Thymus (tissue), 11 donors: Measurements from ENCODE around the gene CHST13. TPM values are rescaled to one million over a fixed set of nuclear protein-coding genes. Genes with fewer than 3 reads are reported as not detected.
"Not testable (repeated sequence)": the region's sequence is repeated elsewhere in the genome, so short reads cannot be mapped to it uniquely, and the experiment has no call there.

Experiments used
- DNase-seq, 9 donors: peaks; one replicate each; pipeline ENCODE4 v3.0.0-alpha.2; 2013; ENCODE audit warnings: low spot score in 9 of 9, low read depth in 6 of 9, missing footprints in 1 of 9
- H3K27ac ChIP-seq, 2 donors: one replicate each; pipeline ENCODE4 v1.5.1; 2013; ENCODE audit warnings: control low read depth in 1 of 2, low read depth in 1 of 2, low read length in 1 of 2, mild to moderate bottlenecking in 1 of 2, moderate library complexity in 1 of 2
- H3K27me3 ChIP-seq, 2 donors: one replicate each; pipeline ENCODE4 v1.5.1; 2013; ENCODE audit warnings: low read length in 1 of 2; ENCODE audit not compliant: control insufficient read depth in 2 of 2, insufficient read depth in 1 of 2
- H3K36me3 ChIP-seq, 2 donors: one replicate each; pipeline ENCODE4 v1.5.1; 2013; ENCODE audit warnings: low read length in 1 of 2, mild to moderate bottlenecking in 1 of 2, moderate library complexity in 1 of 2; ENCODE audit not compliant: control insufficient read depth in 2 of 2, insufficient read depth in 2 of 2
- H3K4me1 ChIP-seq, 2 donors: one replicate each; pipeline ENCODE4 v1.5.1; 2013; ENCODE audit warnings: low read length in 2 of 2; ENCODE audit not compliant: control insufficient read depth in 2 of 2, insufficient read depth in 2 of 2
- H3K4me3 ChIP-seq, 2 donors: one replicate each; pipeline ENCODE4 v1.5.1; 2013; ENCODE audit warnings: low read length in 2 of 2, control low read depth in 1 of 2, mild to moderate bottlenecking in 1 of 2
- H3K9me3 ChIP-seq, 2 donors: one replicate each; pipeline ENCODE4 v1.5.1; 2013; ENCODE audit warnings: low read length in 1 of 2, mild to moderate bottlenecking in 1 of 2; ENCODE audit not compliant: control insufficient read depth in 2 of 2, insufficient read depth in 1 of 2
- WGBS: extraction: QIAGEN DNeasy Blood & Tissue Kit; methylation state at CpG from one replicate; pipeline ENCODE4 v1.1.7; 2013; 5-methylcytosine and 5-hydroxymethylcytosine counted together
- polyA plus RNA-seq: library from polyadenylated mRNA; stranded (reverse); fragments of 200-250 nt; gene quantifications from one replicate; pipeline ENCODE4 v1.2.3, GENCODE V29; 2013
- total RNA-seq: library from RNA; stranded (reverse); fragments of 120-200 nt; gene quantifications from one replicate; pipeline ENCODE4 v1.2.4, GENCODE V29; 2013
- donor health status: healthy.

The CHST13 gene
- total and polyA plus RNA-seq, 2 donors: 0.38 to 0.39 TPM

- peaks cover 6 to 30% of the 10 kb centered on the region in 2 donors for H3K4me1 ChIP-seq
- H3K4me3 ChIP-seq: no peak overlapping the region
- no peaks in the 10 kb centered on the region for H3K36me3 ChIP-seq
- no peaks in the 10 kb centered on the region for H3K9me3 ChIP-seq
- no peak for DNase-seq
- H3K27me3 ChIP-seq: no peaks in the 10 kb centered on the region
- WGBS: 90% methylated on average over 7 of the region's 7 CpGs
- no peak overlapping the region for H3K27ac ChIP-seq
Measured at GRCh38 chr3:126578702-126579101, 54.7 kb downstream of the CHST13 start.

- Histone ChIP-seq H3K4me3 (no peak overlapping the region), H3K36me3 (no peaks in the 10 kb centered on the region), H3K27ac (no peak overlapping the region), H3K9me3 (no peaks in the 10 kb centered on the region), H3K27me3 (no peaks in the 10 kb centered on the region), H3K4me1 (peaks cover 6 to 30% of the 10 kb centered on the region in 2 donors)
- DNase-seq: no peak
- WGBS: 95% methylated on average over 5 of the region's 5 CpGs
Measured at GRCh38 chr3:126580746-126581145, 56.8 kb downstream of the CHST13 start.

DNA sequence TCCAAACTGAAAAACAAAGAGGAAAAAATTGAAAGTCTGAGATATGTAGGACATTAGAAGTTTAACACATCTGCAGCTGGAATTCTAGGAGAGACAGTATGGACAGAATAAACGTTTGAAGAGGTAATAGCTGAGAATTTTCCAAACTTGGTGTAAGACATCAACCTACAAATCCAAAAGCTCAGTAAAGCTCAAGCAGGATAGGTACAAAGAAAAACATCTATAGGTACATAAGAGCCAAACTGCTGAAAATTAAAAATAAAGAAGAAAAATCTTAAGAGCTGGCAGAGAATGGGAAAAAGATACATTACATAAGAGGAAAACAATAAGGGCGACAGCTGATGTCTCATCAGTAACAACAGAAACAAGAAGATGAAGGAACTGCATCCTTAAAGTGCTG is 57.6 kb downstream of the CHST13 start:
- H3K36me3 ChIP-seq: no peaks in the 10 kb centered on the region
- no peak overlapping the region for H3K4me3 ChIP-seq
- 94% methylated on average over 2 of the region's 2 CpGs for WGBS
- no peaks in the 10 kb centered on the region for H3K9me3 ChIP-seq
- no peak overlapping the region for H3K27ac ChIP-seq
- H3K27me3 ChIP-seq: no peaks in the 10 kb centered on the region
- peaks cover 6 to 30% of the 10 kb centered on the region in 2 donors for H3K4me1 ChIP-seq
- DNase-seq: no peak

DNA sequence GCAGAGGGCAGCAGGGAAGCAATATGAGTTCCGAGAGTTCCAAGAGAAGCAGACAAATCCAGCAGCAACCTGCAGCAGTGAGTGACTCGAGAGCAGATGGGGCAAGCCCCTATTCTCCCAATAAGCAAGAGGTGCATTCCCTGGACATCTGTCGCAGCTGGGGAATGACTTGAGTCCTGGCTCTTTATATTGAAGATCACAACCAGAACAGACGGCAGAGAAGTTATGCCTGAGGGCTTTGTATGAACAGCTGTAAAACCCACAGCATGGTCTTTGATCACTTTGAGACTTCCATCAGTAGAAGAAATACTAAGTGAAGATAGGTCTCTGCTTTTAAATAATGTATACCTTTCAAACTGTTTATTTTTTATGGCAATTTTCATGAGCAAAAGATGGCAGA is 58.4 kb downstream of the CHST13 start:
- H3K9me3 ChIP-seq: no peaks in the 10 kb centered on the region
- H3K4me1 ChIP-seq: peaks cover 5 to 26% of the 10 kb centered on the region in 2 donors
- no peak overlapping the region for H3K27ac ChIP-seq
- no peaks in the 10 kb centered on the region for H3K27me3 ChIP-seq
- 67% methylated on average over 4 of the region's 4 CpGs for WGBS
- no peak overlapping the region for H3K4me3 ChIP-seq
- peak in 5 of 9 donors; percentile 8 to 56 (median 21) for DNase-seq
- no peaks in the 10 kb centered on the region for H3K36me3 ChIP-seq

DNA sequence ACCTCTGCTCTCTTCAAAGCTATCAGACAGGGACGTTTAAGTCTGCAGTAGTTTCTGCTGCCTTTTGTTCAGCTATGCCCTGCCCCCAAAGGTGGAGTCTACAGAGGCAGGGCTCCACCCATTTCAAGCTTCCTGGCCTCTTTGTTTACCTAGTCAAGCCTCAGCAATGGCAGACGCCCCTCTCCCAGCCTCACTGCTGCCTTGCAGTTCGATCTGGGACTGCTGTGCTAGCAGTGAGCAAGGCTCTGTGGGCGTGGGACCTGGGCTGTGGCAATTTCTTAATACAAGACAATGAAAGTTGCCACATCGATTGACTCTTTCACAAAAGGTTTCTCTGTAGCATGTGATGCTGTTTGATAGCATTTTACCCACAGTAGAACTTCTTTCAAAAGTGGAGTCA is 67.6 kb downstream of the CHST13 start:
- WGBS: 81% methylated on average over 5 of the region's 5 CpGs
- not testable (repeated sequence) for H3K4me1 ChIP-seq, H3K36me3 ChIP-seq, H3K4me3 ChIP-seq, H3K27me3 ChIP-seq, H3K27ac ChIP-seq, H3K9me3 ChIP-seq
- peak in 2 of 9 donors; percentile 16 to 41 for DNase-seq

Other genes starting within 250 kb of the CHST13 start
- 0.28 TPM for gene KLF15, start 166.7 kb upstream of the CHST13 start, total RNA-seq
- gene KLF15, start 166.7 kb upstream of the CHST13 start, polyA plus RNA-seq: 7.6 TPM
- gene CFAP100, start 129.2 kb upstream of the CHST13 start, total RNA-seq: not detected
- 0.11 TPM for gene CFAP100, start 129.2 kb upstream of the CHST13 start, polyA plus RNA-seq
- gene ZXDC, start 48.3 kb upstream of the CHST13 start, total RNA-seq: 15.6 TPM
- 17.3 TPM for gene ZXDC, start 48.3 kb upstream of the CHST13 start, polyA plus RNA-seq
- gene UROC1, start 6.4 kb upstream of the CHST13 start, total RNA-seq: 0.38 TPM
- gene UROC1, start 6.4 kb upstream of the CHST13 start, polyA plus RNA-seq: 0.07 TPM
- gene C3orf22, start 34.8 kb downstream of the CHST13 start, total RNA-seq: not detected
- gene C3orf22, start 34.8 kb downstream of the CHST13 start, polyA plus RNA-seq: 0.05 TPM
- gene TXNRD3, start 131.0 kb downstream of the CHST13 start, total RNA-seq: 11.9 TPM
- gene TXNRD3, start 131.0 kb downstream of the CHST13 start, polyA plus RNA-seq: 9.9 TPM
- 10.5 TPM for gene CHCHD6, start 180.1 kb downstream of the CHST13 start, total RNA-seq
- gene CHCHD6, start 180.1 kb downstream of the CHST13 start, polyA plus RNA-seq: 14.2 TPM